OCI-LY1 (cell line): ENCODE results near the gene CDKN1C.

Experiments
- H2AFZ ChIP-seq: fragments of 200-600 bp; sonication (generic), shearing (Covaris generic); 2 replicates; pipeline ENCODE4 v1.6.0; 2014; ENCODE audit warnings: antibody characterized with exemption, mild to moderate bottlenecking, low read length
- H3F3A ChIP-seq: fragments of 200-600 bp; sonication (generic), shearing (Covaris generic); 2 replicates; pipeline ENCODE4 v1.6.0; 2014; ENCODE audit warnings: mild to moderate bottlenecking, antibody characterized with exemption, low read length, moderate library complexity; ENCODE audit not compliant: insufficient read depth
- H3K27ac ChIP-seq: fragments of 200-600 bp; sonication (generic); 2 replicates; pipeline ENCODE4 v1.5.1; 2014; ENCODE audit warnings: low read length, mixed run types, mild to moderate bottlenecking, low read depth; ENCODE audit not compliant: poor library complexity, severe bottlenecking
- H3K27me3 ChIP-seq: fragments of 200-600 bp; sonication (generic); 2 replicates; pipeline ENCODE4 v1.6.0; 2014; ENCODE audit warnings: antibody characterized with exemption, mild to moderate bottlenecking, low read length, moderate library complexity; ENCODE audit not compliant: insufficient read depth
- H3K36me3 ChIP-seq: fragments of 200-600 bp; sonication (generic); 2 replicates; pipeline ENCODE4 v1.6.1; 2014; ENCODE audit warnings: mild to moderate bottlenecking, antibody characterized with exemption, low read length, moderate library complexity, mixed read lengths; ENCODE audit not compliant: insufficient read depth
- H3K4me1 ChIP-seq: fragments of 200-600 bp; sonication (generic); 2 replicates; pipeline ENCODE4 v1.5.1; 2014; ENCODE audit warnings: mild to moderate bottlenecking, low read length, moderate library complexity; ENCODE audit not compliant: insufficient read depth, severe bottlenecking
- H3K4me2 ChIP-seq: fragments of 200-600 bp; sonication (generic), shearing (Covaris generic); 2 replicates; pipeline ENCODE4 v1.6.1; 2014; ENCODE audit warnings: low read length
- H3K4me3 ChIP-seq: fragments of 200-600 bp; sonication (generic); 2 replicates; pipeline ENCODE4 v1.5.1; 2014; ENCODE audit warnings: low read length, low read depth, mild to moderate bottlenecking, mixed read lengths; ENCODE audit not compliant: poor library complexity, severe bottlenecking
- H3K79me2 ChIP-seq: fragments of 200-600 bp; shearing (Covaris generic); 2 replicates; pipeline ENCODE4 v1.6.1; 2016; ENCODE audit warnings: mixed run types, low read length, mixed read lengths; ENCODE audit not compliant: insufficient read depth
- H3K9ac ChIP-seq: fragments of 200-600 bp; sonication (generic), shearing (Covaris generic); 2 replicates; pipeline ENCODE4 v1.6.1; 2014; ENCODE audit warnings: mild to moderate bottlenecking, low read length, mixed read lengths
- H3K9me2 ChIP-seq: fragments of 200-600 bp; sonication (generic), shearing (Covaris generic); 2 replicates; pipeline ENCODE4 v1.6.1; 2014; ENCODE audit warnings: low read depth, mild to moderate bottlenecking, low read length, mixed read lengths
- H3K9me3 ChIP-seq: fragments of 200-600 bp; shearing (Covaris generic); 2 replicates; pipeline ENCODE4 v1.6.1; 2014; ENCODE audit warnings: low read length, mixed read lengths
- H4K20me1 ChIP-seq: fragments of 200-600 bp; sonication (generic), shearing (Covaris generic); 2 replicates; pipeline ENCODE4 v1.6.0; 2016; ENCODE audit warnings: mild to moderate bottlenecking, low read length; ENCODE audit not compliant: insufficient read depth
- EZH2 ChIP-seq: fragments of 200-600 bp; sonication (generic), shearing (Covaris generic); IDR thresholded peaks from 2 replicates; pipeline ENCODE4 v1.8.0; 2017; ENCODE audit warnings: borderline replicate concordance, mixed run types, mild to moderate bottlenecking, antibody characterized with exemption, low read length, moderate library complexity, mixed read lengths
- TF ChIP-seq, protein P1 (sequence below): fragments of 200-600 bp; sonication (generic), shearing (Covaris generic); IDR thresholded peaks from 2 replicates; pipeline ENCODE4 v1.5.1; 2017; ENCODE audit warnings: mild to moderate bottlenecking, antibody characterized with exemption, low read length, moderate library complexity, mixed read lengths

Gene CDKN1C

DNA sequence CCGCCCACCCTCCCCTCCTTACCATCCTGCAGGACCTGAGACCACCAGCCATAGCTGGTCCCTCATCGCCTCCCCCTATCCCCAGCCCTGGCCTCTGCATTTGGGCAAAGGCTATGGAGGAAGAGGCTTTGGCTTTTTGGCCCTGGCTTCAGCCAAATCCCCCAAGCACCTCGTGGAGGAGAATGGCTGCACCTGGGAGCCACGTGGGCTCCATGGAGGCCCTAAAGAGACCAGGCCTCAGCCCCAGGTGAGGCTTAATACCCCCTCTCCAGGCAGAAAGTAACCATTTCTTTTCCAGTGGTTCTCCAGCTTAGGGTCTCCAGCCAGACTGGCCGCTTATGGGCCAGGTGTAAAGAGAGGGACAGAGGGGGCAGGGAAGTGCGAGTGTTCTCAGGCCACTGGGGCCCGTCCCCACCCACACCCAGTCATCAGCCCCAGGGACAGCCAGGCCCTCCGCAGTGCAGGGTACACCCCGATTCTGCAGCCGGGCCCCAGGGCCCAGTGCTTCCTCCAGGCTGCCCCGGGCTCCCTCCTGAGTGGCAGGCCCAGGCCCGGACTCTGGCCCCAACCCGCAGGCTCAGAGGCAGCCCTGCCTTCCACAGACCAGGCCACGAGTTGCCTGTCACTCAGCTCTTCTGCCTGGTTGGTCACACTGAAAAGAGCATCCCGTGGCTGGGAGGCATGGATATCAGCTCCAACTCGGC lies 26.4 kb downstream of the CDKN1C start:
- Histone ChIP-seq H3K27ac (no peak overlapping the region), H3K4me2 (no peak overlapping the region), H3K4me3 (no peak overlapping the region), H3K9me3 (no peaks in the 10 kb centered on the region), H4K20me1 (no peaks in the 10 kb centered on the region), H3K9me2 (no peaks in the 10 kb centered on the region), H3K79me2 (no peaks in the 10 kb centered on the region), H3K4me1 (no peaks in the 10 kb centered on the region), H3K27me3 (peaks cover 12% of the 10 kb centered on the region), H2AFZ (no peak overlapping the region), H3K36me3 (no peaks in the 10 kb centered on the region), H3K9ac (no peak overlapping the region), H3F3A (no peaks in the 10 kb centered on the region)
- no peak for TF ChIP-seq EZH2
- TF ChIP-seq, protein P1, sequence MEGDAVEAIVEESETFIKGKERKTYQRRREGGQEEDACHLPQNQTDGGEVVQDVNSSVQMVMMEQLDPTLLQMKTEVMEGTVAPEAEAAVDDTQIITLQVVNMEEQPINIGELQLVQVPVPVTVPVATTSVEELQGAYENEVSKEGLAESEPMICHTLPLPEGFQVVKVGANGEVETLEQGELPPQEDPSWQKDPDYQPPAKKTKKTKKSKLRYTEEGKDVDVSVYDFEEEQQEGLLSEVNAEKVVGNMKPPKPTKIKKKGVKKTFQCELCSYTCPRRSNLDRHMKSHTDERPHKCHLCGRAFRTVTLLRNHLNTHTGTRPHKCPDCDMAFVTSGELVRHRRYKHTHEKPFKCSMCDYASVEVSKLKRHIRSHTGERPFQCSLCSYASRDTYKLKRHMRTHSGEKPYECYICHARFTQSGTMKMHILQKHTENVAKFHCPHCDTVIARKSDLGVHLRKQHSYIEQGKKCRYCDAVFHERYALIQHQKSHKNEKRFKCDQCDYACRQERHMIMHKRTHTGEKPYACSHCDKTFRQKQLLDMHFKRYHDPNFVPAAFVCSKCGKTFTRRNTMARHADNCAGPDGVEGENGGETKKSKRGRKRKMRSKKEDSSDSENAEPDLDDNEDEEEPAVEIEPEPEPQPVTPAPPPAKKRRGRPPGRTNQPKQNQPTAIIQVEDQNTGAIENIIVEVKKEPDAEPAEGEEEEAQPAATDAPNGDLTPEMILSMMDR: no peak

DNA sequence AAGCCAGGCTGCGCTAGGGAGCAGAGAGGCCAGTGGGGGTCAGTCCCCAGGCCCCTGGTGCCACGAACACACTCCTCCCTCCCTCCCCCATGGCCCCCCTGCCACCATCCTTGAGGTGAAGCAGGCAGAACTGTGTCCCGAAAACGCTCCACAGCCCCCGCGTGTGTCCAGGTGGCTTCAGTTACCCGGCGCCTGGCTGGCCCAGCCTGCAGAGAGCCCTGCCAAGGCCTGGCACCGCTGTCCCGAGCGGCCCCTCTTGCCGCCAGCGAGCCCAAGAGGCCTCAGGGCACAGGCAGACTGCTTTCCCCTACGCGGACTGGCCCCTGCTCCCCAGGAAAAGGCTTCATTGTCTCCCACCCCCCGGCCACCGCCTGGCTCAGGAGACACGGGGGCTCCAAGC lies 27.7 kb downstream of the CDKN1C start:
- H3K4me1 ChIP-seq: no peaks in the 10 kb centered on the region
- no peak overlapping the region for H2AFZ ChIP-seq
- no peaks in the 10 kb centered on the region for H3F3A ChIP-seq
- H4K20me1 ChIP-seq: no peaks in the 10 kb centered on the region
- no peaks in the 10 kb centered on the region for H3K79me2 ChIP-seq
- H3K36me3 ChIP-seq: no peaks in the 10 kb centered on the region
- H3K9me2 ChIP-seq: no peaks in the 10 kb centered on the region
- no peak overlapping the region for H3K4me2 ChIP-seq
- H3K9me3 ChIP-seq: no peaks in the 10 kb centered on the region
- no peak for TF ChIP-seq EZH2
- TF ChIP-seq, protein P1: no peak
- no peak overlapping the region for H3K9ac ChIP-seq
- H3K27ac ChIP-seq: no peak overlapping the region
- H3K4me3 ChIP-seq: no peak overlapping the region
- H3K27me3 ChIP-seq: peaks cover 12% of the 10 kb centered on the region

DNA sequence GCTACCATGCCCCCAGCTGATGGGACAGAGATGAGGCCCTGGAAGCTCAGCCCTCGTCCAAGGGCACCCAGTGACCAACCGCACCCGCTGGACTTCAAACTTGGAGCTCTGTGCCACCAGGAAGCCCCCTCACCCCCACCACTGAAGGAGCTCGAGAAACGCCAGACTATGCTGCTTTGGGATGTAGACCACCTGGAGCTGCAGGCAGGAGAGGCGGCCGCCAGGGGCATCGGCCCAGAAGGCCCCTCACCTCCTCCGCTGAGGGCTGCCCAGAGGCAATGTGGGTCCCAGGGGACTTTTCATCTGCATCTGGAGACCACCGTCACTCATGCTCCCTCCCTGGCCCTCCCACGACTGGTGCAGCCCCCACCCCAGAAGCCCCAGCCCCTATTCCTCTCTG lies 28.3 kb downstream of the CDKN1C start:
- Histone ChIP-seq H3K4me2 (no peak overlapping the region), H3K4me3 (no peak overlapping the region), H2AFZ (no peak overlapping the region), H3K79me2 (no peaks in the 10 kb centered on the region), H3K27me3 (peaks cover 12% of the 10 kb centered on the region), H4K20me1 (no peaks in the 10 kb centered on the region), H3K27ac (no peak overlapping the region), H3K9ac (no peak overlapping the region), H3K9me3 (no peaks in the 10 kb centered on the region), H3K9me2 (no peaks in the 10 kb centered on the region), H3F3A (no peaks in the 10 kb centered on the region), H3K36me3 (no peaks in the 10 kb centered on the region), H3K4me1 (no peaks in the 10 kb centered on the region)
- TF ChIP-seq, protein P1: no peak
- no peak for TF ChIP-seq EZH2
